WTC11 (cell line): ENCODE results near the gene IGFN1. TPM values are rescaled to one million over a fixed set of nuclear protein-coding genes. Genes with fewer than 3 reads are reported as not detected.

Source experiments
- ATAC-seq: fragments of 200-7000 bp; cut with Tn5 transposase; 2 replicates; pipeline ENCODE4 v1.10.0; 2021; ENCODE audit warnings: mild to moderate bottlenecking, moderate library complexity
- CTCF ChIA-PET: fragments of 300-600 bp; sonication (Branson Sonifier 250); formaldehyde crosslinking; loops from one replicate; lab custom pipeline; 2021; ENCODE audit warnings: antibody characterized with exemption; lab: Charles Lee
- POLR2A ChIA-PET: fragments of 350-600 bp; sonication (Branson Sonifier 250); formaldehyde crosslinking; loops from one replicate; lab custom pipeline; 2021; ENCODE audit warnings: antibody characterized with exemption; lab: Charles Lee
- DNase-seq: peaks from one replicate; pipeline ENCODE4 v3.0.0; 2021; ENCODE audit warnings: low spot score
- H3K27ac Mint-ChIP-seq: 2 replicates; pipeline ENCODE4 v1.8.0; 2021; ENCODE audit warnings: mixed read lengths
- H3K27me3 Mint-ChIP-seq: 2 replicates; pipeline ENCODE4 v1.8.0; 2021; ENCODE audit warnings: low read depth, mild to moderate bottlenecking, moderate library complexity, mixed read lengths
- H3K36me3 Mint-ChIP-seq: 2 replicates; pipeline ENCODE4 v1.8.0; 2021; ENCODE audit warnings: mixed read lengths
- H3K4me1 Mint-ChIP-seq: 2 replicates; pipeline ENCODE4 v1.8.0; 2022; ENCODE audit warnings: mixed read lengths
- H3K4me3 Mint-ChIP-seq: 2 replicates; pipeline ENCODE4 v1.8.0; 2021; ENCODE audit warnings: mild to moderate bottlenecking, moderate library complexity, mixed read lengths
- H3K9me3 Mint-ChIP-seq: 2 replicates; pipeline ENCODE4 v1.8.0; 2021; ENCODE audit warnings: mixed read lengths
- ATF1 ChIP-seq: sonication (generic); formaldehyde crosslinking; IDR thresholded peaks from 2 replicates; pipeline ENCODE4 v1.8.1; 2023; ENCODE audit warnings: mild to moderate bottlenecking, moderate library complexity, missing genetic modification reagents
- ATF3 ChIP-seq: sonication (generic); formaldehyde crosslinking; conservative IDR thresholded peaks from 2 replicates; pipeline ENCODE4 v1.8.1; 2022; ENCODE audit warnings: mild to moderate bottlenecking, missing genetic modification reagents
- CDX4 ChIP-seq: fragments of 250-450 bp; sonication (Bioruptor Pico); IDR thresholded peaks from 2 replicates; pipeline ENCODE4 v1.9.0; 2021; ENCODE audit warnings: moderate library complexity, mild to moderate bottlenecking, inconsistent platforms, borderline replicate concordance
- CREB1 ChIP-seq: sonication (generic); formaldehyde crosslinking; IDR thresholded peaks from 2 replicates; pipeline ENCODE4 v1.8.0; 2023; ENCODE audit warnings: mild to moderate bottlenecking, missing genetic modification reagents
- CTCF ChIP-seq: fragments of 200-600 bp; IDR thresholded peaks from 2 replicates; pipeline ENCODE4 v1.8.0; 2022; ENCODE audit warnings: antibody characterized with exemption
- GRHL2 ChIP-seq: fragments of 250-450 bp; sonication (Bioruptor Pico); IDR thresholded peaks from 2 replicates; pipeline ENCODE4 v1.8.0; 2022; ENCODE audit warnings: mild to moderate bottlenecking, moderate library complexity; ENCODE audit not compliant: insufficient replicate concordance, severe bottlenecking
- HMGXB4 ChIP-seq: sonication (generic); formaldehyde crosslinking; IDR thresholded peaks from 2 replicates; pipeline ENCODE4 v1.8.1; 2023; ENCODE audit warnings: mild to moderate bottlenecking, moderate library complexity, missing genetic modification reagents
- MYBL2 ChIP-seq: sonication (generic); formaldehyde crosslinking; IDR thresholded peaks from 2 replicates; pipeline ENCODE4 v1.8.1; 2023; ENCODE audit warnings: mild to moderate bottlenecking, moderate library complexity, missing genetic modification reagents
- NR1H2 ChIP-seq: sonication (generic); formaldehyde crosslinking; IDR thresholded peaks from 2 replicates; pipeline ENCODE4 v1.9.0; 2021; ENCODE audit warnings: mild to moderate bottlenecking, moderate library complexity, missing genetic modification reagents
- PREB ChIP-seq: sonication (generic); formaldehyde crosslinking; IDR thresholded peaks from 2 replicates; pipeline ENCODE4 v1.8.1; 2022; ENCODE audit warnings: mild to moderate bottlenecking, missing genetic modification reagents, moderate library complexity, borderline replicate concordance
- SOX15 ChIP-seq: fragments of 250-450 bp; sonication (Bioruptor Pico); IDR thresholded peaks from 2 replicates; pipeline ENCODE4 v1.9.0; 2021; ENCODE audit warnings: mild to moderate bottlenecking
- TEAD4 ChIP-seq: sonication (generic); formaldehyde crosslinking; IDR thresholded peaks from 2 replicates; pipeline ENCODE4 v1.8.0; 2022; ENCODE audit warnings: mild to moderate bottlenecking, missing genetic modification reagents
- USF2 ChIP-seq: sonication (generic); formaldehyde crosslinking; IDR thresholded peaks from 2 replicates; pipeline ENCODE4 v1.8.1; 2023; ENCODE audit warnings: mild to moderate bottlenecking, missing genetic modification reagents, moderate library complexity
- ZNF232 ChIP-seq: sonication (generic); formaldehyde crosslinking; IDR thresholded peaks from 2 replicates; pipeline ENCODE4 v1.8.0; 2022; ENCODE audit warnings: mild to moderate bottlenecking, missing genetic modification reagents
- ZNF416 ChIP-seq: fragments of 250-450 bp; sonication (Bioruptor Pico); IDR thresholded peaks from 2 replicates; pipeline ENCODE4 v1.9.0; 2021; ENCODE audit warnings: mild to moderate bottlenecking, inconsistent platforms
- ZNF423 ChIP-seq: fragments of 250-450 bp; sonication (Bioruptor Pico); IDR thresholded peaks from 2 replicates; pipeline ENCODE4 v2.1.2; 2022; ENCODE audit warnings: mild to moderate bottlenecking, moderate library complexity
- ZSCAN18 ChIP-seq: fragments of 250-450 bp; sonication (Bioruptor Pico); IDR thresholded peaks from 2 replicates; pipeline ENCODE4 v2.1.2; 2022; ENCODE audit warnings: mild to moderate bottlenecking, moderate library complexity
- total RNA-seq: library from RNA; stranded (reverse); gene quantifications from 3 replicates; pipeline ENCODE4 v1.2.3, GENCODE V29; 2021

Gene IGFN1
- total RNA-seq, 1 experiment from 2014 or later, result 0.11 TPM

- POLR2A ChIA-PET, result no interaction called here
Measured at GRCh38 chr1:201189085-201189484, 1.5 kb upstream of the IGFN1 start.

GRCh38 chr1:201190005-201190404, 619 bp upstream of the IGFN1 start:
- Mint-ChIP-seq H3K4me1 (peaks cover 6% of the 10 kb centered on the region), H3K36me3 (no peaks in the 10 kb centered on the region), H3K27ac (no peak overlapping the region), H3K27me3 (peaks cover 6% of the 10 kb centered on the region), H3K4me3 (no peak overlapping the region), H3K9me3 (no peaks in the 10 kb centered on the region)
- no peak for DNase-seq
- ATAC-seq, result no peak
- TF ChIP-seq CREB1, result no peak
- no peak for TF ChIP-seq MYBL2 (CRISPR knock-in tag)
- TF ChIP-seq TEAD4 (CRISPR knock-in tag), result no peak
- TF ChIP-seq CDX4, result no peak
- no peak for TF ChIP-seq ZNF416 (CRISPR knock-in tag)
- TF ChIP-seq ATF1 (CRISPR knock-in tag), result no peak
- TF ChIP-seq ZSCAN18 (CRISPR knock-in tag), result no peak
- TF ChIP-seq CTCF, result no peak
- TF ChIP-seq GRHL2 (CRISPR knock-in tag), result no peak
- TF ChIP-seq ZNF232 (CRISPR knock-in tag), result no peak
- no peak for TF ChIP-seq ZNF423
- ChIA-PET POLR2A (no interaction called here), CTCF (interaction anchor here (1.0 to 1.7 kb wide), 5 partner anchors 25 to 218 kb away, joined by 3 to 5 read pairs (median 5); no protein-coding TSS in a partner anchor)

More at GRCh38 chr1:201189085-201189484, 1.5 kb upstream of the IGFN1 start:
- Mint-ChIP-seq H3K4me1 (peaks cover 14% of the 10 kb centered on the region), H3K9me3 (no peaks in the 10 kb centered on the region), H3K27ac (no peak overlapping the region), H3K4me3 (no peak overlapping the region), H3K27me3 (peaks cover 6% of the 10 kb centered on the region), H3K36me3 (no peaks in the 10 kb centered on the region)
- ATAC-seq (no peak), DNase-seq (no peak)
- TF ChIP-seq PREB (CRISPR knock-in tag) (no peak), USF2 (CRISPR knock-in tag) (no peak), HMGXB4 (CRISPR knock-in tag) (no peak), ZNF423 (no peak), ATF3 (no peak), SOX15 (CRISPR knock-in tag) (no peak), GRHL2 (CRISPR knock-in tag) (no peak), NR1H2 (CRISPR knock-in tag) (no peak)
- CTCF ChIA-PET, result no interaction called here
